ENCODE measurements around the gene TRAM2.

TRAM2 gene

DNA sequence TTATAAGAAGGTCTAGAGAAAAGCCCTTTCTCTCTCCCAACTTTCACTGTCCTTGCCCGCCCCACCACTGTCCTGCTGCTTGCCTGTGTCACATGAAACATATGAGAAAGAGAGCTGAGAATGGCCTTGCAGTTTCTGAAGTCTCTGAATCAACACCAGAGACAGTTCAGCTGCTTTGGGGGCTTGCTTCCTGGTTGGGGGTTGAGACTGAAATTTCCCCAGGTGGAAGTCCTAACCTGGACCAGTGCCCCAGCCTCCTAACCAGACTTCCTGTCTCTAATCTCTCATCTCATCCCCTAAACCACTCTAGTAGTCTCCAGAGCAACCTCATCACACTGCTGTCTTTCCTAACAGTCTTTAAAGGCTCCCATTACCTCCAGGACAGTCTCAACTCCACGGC lies 10.7 kb downstream of the TRAM2 start:
- TF ChIP-seq, protein P1, sequence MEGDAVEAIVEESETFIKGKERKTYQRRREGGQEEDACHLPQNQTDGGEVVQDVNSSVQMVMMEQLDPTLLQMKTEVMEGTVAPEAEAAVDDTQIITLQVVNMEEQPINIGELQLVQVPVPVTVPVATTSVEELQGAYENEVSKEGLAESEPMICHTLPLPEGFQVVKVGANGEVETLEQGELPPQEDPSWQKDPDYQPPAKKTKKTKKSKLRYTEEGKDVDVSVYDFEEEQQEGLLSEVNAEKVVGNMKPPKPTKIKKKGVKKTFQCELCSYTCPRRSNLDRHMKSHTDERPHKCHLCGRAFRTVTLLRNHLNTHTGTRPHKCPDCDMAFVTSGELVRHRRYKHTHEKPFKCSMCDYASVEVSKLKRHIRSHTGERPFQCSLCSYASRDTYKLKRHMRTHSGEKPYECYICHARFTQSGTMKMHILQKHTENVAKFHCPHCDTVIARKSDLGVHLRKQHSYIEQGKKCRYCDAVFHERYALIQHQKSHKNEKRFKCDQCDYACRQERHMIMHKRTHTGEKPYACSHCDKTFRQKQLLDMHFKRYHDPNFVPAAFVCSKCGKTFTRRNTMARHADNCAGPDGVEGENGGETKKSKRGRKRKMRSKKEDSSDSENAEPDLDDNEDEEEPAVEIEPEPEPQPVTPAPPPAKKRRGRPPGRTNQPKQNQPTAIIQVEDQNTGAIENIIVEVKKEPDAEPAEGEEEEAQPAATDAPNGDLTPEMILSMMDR (IDR thresholded peaks at IDR 0.05; ENCODE audit: extremely low read depth, missing control alignments), result no peak
- no peak for DNase-seq (ENCODE audit: low spot score)

DNA sequence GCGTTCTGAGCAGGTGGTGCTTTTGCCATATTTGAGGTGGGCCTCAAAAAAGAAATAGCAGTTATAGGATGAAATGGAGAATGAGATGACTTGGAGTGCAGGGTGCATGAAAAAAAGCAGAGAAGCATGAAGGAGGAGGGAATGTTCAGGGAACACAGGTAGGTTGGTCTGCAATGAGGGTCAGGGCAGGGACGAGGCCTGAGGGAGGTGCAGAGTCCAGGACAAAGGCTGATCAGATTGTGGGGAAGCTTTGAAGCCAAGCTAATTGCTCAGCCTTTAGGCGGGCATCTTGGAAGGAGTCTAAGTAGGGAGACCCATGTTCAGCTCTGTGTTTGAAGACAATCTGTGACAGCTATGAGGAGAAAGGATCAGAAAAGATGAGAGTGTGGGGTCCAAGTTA lies 12.0 kb downstream of the TRAM2 start:
- TF ChIP-seq, protein P1 (IDR thresholded peaks at IDR 0.05; ENCODE audit: extremely low read depth, missing control alignments), result no peak

DNA sequence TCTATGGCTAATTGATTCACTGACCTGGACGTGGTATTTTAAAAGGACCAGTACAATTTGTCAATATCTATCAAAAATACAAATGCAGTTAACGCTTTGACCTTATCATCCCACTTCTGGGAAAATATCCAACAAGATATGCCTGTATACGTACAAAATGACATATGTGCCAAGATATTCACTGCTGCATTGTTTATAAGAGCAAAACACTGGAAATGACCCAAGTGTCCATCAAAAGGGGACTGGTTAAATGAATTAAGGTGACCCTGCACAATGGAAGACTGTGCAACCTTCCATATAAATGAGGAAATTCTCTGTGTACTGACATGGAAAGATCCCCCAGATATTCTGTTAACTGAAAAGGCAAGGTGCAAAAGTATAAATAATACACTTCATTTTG lies 13.9 kb downstream of the TRAM2 start:
- TF ChIP-seq, protein P1 (IDR thresholded peaks at IDR 0.05; ENCODE audit: extremely low read depth, missing control alignments), result no peak
- no peak for DNase-seq (ENCODE audit: low spot score)

More for the DNA sequence above, 12.0 kb downstream of the TRAM2 start:
- no peak for DNase-seq (ENCODE audit: low spot score)

DNA sequence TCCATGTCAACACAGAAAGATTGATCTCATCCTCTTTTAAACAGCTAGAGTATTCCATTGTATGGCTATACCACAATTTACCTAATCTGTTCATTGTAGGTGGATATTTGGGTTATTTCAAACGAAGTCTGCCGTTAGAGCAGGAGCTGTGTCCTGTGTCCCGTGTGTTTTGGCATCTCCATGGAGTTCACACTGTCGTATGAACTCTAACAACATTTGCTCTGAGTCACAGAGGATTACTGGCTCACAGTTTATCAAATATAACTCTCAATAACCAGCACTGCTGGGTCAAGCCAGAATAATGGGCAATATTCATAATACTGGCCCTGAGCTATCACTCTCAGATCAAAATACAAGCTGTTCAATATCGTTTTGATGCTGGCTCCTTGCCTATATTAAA lies 16.4 kb downstream of the TRAM2 start:
- DNase-seq (ENCODE audit: low spot score), result no peak
- TF ChIP-seq, protein P1 (IDR thresholded peaks at IDR 0.05; ENCODE audit: extremely low read depth, missing control alignments), result no peak

DNA sequence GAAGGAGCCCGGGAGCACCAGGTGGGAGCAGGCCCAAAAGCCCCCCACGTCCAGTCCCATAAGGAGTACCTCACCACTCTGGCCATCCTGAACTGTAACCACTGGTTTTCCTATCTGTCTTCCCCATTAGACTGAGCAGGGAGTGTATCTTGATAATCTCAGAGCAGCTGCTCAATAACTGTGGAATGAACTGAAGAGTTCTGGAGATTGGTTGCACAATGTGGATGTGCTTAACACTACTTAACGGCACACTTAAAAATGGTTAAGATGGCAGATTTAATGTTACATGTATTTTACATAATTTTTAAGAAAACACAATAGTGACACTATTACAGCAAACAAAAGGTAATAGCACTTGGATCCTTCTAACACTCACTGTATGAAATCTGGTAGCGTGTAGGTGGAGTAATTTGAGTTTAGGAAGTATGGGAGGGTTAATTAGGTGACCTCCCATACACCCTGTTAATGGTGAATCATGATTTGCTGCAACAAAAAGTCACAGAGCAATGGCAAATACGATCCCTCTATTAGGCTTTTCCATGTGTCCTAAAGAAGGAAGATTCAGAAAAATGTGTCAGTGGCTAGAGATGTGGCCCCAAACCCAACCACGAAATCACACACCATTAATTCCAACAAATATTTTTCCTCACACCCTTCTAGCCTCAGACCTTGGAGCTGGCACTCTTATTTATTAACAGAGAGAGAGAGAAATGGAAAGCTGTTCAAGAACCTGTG lies 18.4 kb downstream of the TRAM2 start:
- no peak for DNase-seq (ENCODE audit: low spot score)
- TF ChIP-seq, protein P1 (IDR thresholded peaks at IDR 0.05; ENCODE audit: extremely low read depth, missing control alignments), result no peak

DNA sequence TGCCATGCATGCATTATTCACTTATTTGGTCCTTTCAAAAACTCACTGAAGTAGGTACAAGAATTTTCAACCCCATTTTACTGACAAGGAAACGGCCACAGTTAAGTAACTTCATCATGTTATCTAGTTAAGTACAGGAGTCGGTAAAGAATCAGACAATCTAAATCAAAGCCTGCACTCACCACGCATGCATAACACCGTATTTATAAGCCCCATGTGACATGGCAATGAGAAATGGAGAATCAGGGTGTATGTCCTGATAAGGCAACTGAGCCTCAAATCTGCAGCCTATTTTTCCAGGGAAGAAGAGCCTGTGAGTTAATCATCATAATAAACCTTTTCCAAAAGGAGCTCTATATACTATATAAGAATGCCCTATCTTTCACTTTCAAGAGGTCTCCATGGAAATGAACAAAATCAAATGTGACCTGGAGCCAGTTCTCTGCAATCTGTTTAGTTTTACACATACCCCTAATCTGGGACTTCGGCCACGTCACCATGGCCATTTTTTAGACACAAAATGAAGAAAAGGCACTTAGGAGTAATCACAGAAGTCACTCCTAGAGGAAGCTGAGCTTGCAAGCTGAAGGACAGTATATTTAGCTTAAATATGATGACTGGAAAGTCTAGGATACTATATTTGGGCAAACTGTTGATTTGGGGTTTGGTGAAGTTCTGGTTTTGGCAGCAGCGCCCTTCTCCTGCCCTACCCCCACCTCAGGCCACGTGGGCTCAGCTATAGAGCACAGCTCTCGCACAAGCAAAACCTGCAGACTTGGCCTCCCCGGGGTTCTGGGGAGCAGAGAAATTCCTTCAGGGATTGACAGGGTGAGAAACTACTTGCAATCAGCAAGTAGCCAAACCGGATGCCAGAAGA lies 19.2 kb downstream of the TRAM2 start:
- TF ChIP-seq, protein P1 (IDR thresholded peaks at IDR 0.05; ENCODE audit: extremely low read depth, missing control alignments), result no peak

More for the DNA sequence above, 19.2 kb downstream of the TRAM2 start:
- DNase-seq (ENCODE audit: low spot score), result no peak

Data from GM20000 (cell line).